Ishikawa (cell line): Measurements from ENCODE around the gene DENND1A.

Source experiments
- CEBPB ChIP-seq: IDR thresholded peaks from 2 replicates; pipeline ENCODE4 v1.6.1; 2012
- CREB1 ChIP-seq: IDR thresholded peaks from 2 replicates; pipeline ENCODE4 v1.6.1; 2012; ENCODE audit warnings: low read depth
- EGR1 ChIP-seq: IDR thresholded peaks from 2 replicates; pipeline ENCODE4 v1.6.1; 2012
- EP300 ChIP-seq: IDR thresholded peaks from 2 replicates; pipeline ENCODE4 v1.6.1; 2012; ENCODE audit warnings: borderline replicate concordance
- FOXM1 ChIP-seq: IDR thresholded peaks from 2 replicates; pipeline ENCODE4 v1.6.1; 2012; ENCODE audit warnings: low read depth, borderline replicate concordance
- MAX ChIP-seq: IDR thresholded peaks from 2 replicates; pipeline ENCODE4 v1.6.1; 2012
- NFIC ChIP-seq: IDR thresholded peaks from 2 replicates; pipeline ENCODE4 v1.6.1; 2012
- RAD21 ChIP-seq: IDR thresholded peaks from 2 replicates; pipeline ENCODE4 v1.6.1; 2012; ENCODE audit warnings: low read depth
- REST ChIP-seq: IDR thresholded peaks from 2 replicates; pipeline ENCODE4 v1.6.1; 2012; ENCODE audit warnings: low read depth, mild to moderate bottlenecking
- TAF1 ChIP-seq: IDR thresholded peaks from 2 replicates; pipeline ENCODE4 v1.6.1; 2012; ENCODE audit warnings: low read depth, mild to moderate bottlenecking
- TCF12 ChIP-seq: IDR thresholded peaks from 2 replicates; pipeline ENCODE4 v1.6.1; 2012; ENCODE audit warnings: low read depth
- TEAD4 ChIP-seq: IDR thresholded peaks from 2 replicates; pipeline ENCODE4 v1.6.1; 2012
- USF1 ChIP-seq: IDR thresholded peaks from 2 replicates; pipeline ENCODE4 v1.6.1; 2012
- YY1 ChIP-seq: IDR thresholded peaks from 2 replicates; pipeline ENCODE4 v1.6.1; 2012; ENCODE audit warnings: low read depth
- ZBTB7A ChIP-seq: IDR thresholded peaks from 2 replicates; pipeline ENCODE4 v1.6.1; 2012; ENCODE audit warnings: low read depth

The DENND1A gene

GRCh38 chr9:123761905-123762605 lies 167.9 kb downstream of the DENND1A start:
- no peak for TF ChIP-seq TCF12
- TF ChIP-seq REST = no peak
- TF ChIP-seq NFIC = 0 out of 2 replicates have a peak, but pooled peaks have one; percentile 9
- TF ChIP-seq RAD21 = no peak
- no peak for TF ChIP-seq EGR1
- peak; percentile 86 for TF ChIP-seq TEAD4

- TF ChIP-seq TEAD4 (no peak), YY1 (no peak), RAD21 (no peak), NFIC (no peak), ZBTB7A (no peak), USF1 (no peak), TAF1 (no peak), EGR1 (no peak), CEBPB (no peak), REST (no peak), EP300 (no peak), FOXM1 (no peak)
These were observed 172.0 kb downstream of the DENND1A start for GRCh38 chr9:123757960-123758359.

GRCh38 chr9:123757547-123757946 lies 172.4 kb downstream of the DENND1A start:
- TF ChIP-seq ZBTB7A = no peak
- TF ChIP-seq REST = no peak
- TF ChIP-seq MAX = no peak
- no peak for TF ChIP-seq RAD21
- no peak for TF ChIP-seq FOXM1
- TF ChIP-seq NFIC = no peak
- TF ChIP-seq CREB1 = no peak
- no peak for TF ChIP-seq CEBPB
- no peak for TF ChIP-seq EGR1
- no peak for TF ChIP-seq TCF12
- TF ChIP-seq EP300 = no peak
- TF ChIP-seq USF1 = no peak
- no peak for TF ChIP-seq TAF1

- TF ChIP-seq NFIC = no peak
- no peak for TF ChIP-seq CREB1
- TF ChIP-seq TCF12 = no peak
- no peak for TF ChIP-seq CEBPB
- no peak for TF ChIP-seq FOXM1
- TF ChIP-seq TEAD4 = no peak
- TF ChIP-seq RAD21 = no peak
These were observed 173.3 kb downstream of the DENND1A start for GRCh38 chr9:123756484-123757106.
